ENCODE data around the gene REV3L. TPM values are rescaled to one million over a fixed set of nuclear protein-coding genes. Genes with fewer than 3 reads are reported as not detected.
"Not testable (repeated sequence)": the region's sequence is repeated elsewhere in the genome, so short reads cannot be mapped to it uniquely, and the experiment has no call there.

The REV3L gene
- total and polyA plus RNA-seq, 2 donors (not counting 3 experiments of a cell fraction or from before 2014, with no cell fraction given) = 6.0 to 22.7 TPM

DNA sequence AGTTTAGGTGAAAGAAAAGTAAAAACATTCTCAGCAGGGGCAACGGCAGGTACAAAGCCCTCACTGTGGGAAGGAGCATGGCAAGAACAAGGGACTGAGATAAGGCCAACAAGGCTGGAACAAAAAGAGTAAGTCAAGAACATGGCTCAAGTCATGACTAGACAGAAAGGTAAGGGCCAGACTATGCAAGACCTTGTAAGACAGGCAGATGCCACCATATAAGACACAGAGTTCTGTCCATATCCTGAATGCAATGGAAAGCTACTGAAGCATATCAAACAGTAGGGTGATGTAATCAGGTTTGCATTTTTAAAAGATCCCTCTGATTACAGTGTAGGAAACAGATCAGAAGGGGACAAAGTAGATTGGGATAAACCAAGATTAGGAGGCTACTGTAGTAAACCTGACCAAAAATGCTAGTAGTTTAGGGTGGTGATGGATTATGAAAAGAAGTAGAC is 5.5 kb downstream of the REV3L start:
- H3K4me2 ChIP-seq (ENCODE audit: insufficient read depth, low read length) = peak overlapping the region; percentile 54
- FAIRE-seq (no peak), DNase-seq (ENCODE audit: low read depth, low spot score) (no peak)
- no peak overlapping the region for H3K27ac ChIP-seq (ENCODE audit: insufficient read depth, low read depth, low read length)
- H3K9me3 ChIP-seq (replicated peaks; ENCODE audit: control insufficient read depth, insufficient read depth, low read length) = no peaks in the 10 kb centered on the region
- ChIA-PET CTCF (interaction anchor here (1.2 to 2.8 kb wide), 15 partner anchors 14 to 267 kb away, joined by 3 to 98 read pairs (median 8); partner anchors contain the start of gene TRAF3IP2), POLR2A (no interaction called here)
- BruUV-seq (replicated peaks) = no TSS peak
- H3K9ac ChIP-seq (replicated peaks; ENCODE audit: extremely low read depth, insufficient read depth, low read length) = no peak overlapping the region
- TF ChIP-seq POLR2A (IDR thresholded peaks at IDR 0.05; ENCODE audit: low read depth, low read length) (no peak), EZH2 (IDR thresholded peaks at IDR 0.05; ENCODE audit: borderline replicate concordance, low read depth, low read length, severe bottlenecking) (no peak)
- TF ChIP-seq, protein P1, sequence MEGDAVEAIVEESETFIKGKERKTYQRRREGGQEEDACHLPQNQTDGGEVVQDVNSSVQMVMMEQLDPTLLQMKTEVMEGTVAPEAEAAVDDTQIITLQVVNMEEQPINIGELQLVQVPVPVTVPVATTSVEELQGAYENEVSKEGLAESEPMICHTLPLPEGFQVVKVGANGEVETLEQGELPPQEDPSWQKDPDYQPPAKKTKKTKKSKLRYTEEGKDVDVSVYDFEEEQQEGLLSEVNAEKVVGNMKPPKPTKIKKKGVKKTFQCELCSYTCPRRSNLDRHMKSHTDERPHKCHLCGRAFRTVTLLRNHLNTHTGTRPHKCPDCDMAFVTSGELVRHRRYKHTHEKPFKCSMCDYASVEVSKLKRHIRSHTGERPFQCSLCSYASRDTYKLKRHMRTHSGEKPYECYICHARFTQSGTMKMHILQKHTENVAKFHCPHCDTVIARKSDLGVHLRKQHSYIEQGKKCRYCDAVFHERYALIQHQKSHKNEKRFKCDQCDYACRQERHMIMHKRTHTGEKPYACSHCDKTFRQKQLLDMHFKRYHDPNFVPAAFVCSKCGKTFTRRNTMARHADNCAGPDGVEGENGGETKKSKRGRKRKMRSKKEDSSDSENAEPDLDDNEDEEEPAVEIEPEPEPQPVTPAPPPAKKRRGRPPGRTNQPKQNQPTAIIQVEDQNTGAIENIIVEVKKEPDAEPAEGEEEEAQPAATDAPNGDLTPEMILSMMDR (IDR thresholded peaks at IDR 0.05; ENCODE audit: extremely low read depth in 1 of 2, insufficient read depth in 1 of 2, low read depth in 1 of 2, low read length in 2 of 2) = no peak
- H3K4me1 ChIP-seq (ENCODE audit: control insufficient read depth, extremely low read depth, insufficient read depth, low read length) = peaks cover 29% of the 10 kb centered on the region
- dilution Hi-C loops (cut with MboI; ENCODE audit: extremely low pct_ligation_motif_present, low sequenced_read_pairs) (no loop called here), intact Hi-C loops (cut with micrococcal nuclease) (no loop called here)
- no peak overlapping the region for H2AFZ ChIP-seq (ENCODE audit: low read depth, low read length)
- H3K27me3 ChIP-seq (ENCODE audit: control insufficient read depth in 2 of 2, insufficient read depth in 2 of 2, low read length in 2 of 2) = no peaks in the 10 kb centered on the region
- H3K79me2 ChIP-seq (ENCODE audit: control insufficient read depth, insufficient read depth, low read length) = peaks cover 69% of the 10 kb centered on the region
- no peaks in the 10 kb centered on the region for H3K36me3 ChIP-seq (ENCODE audit: control insufficient read depth in 2 of 2, extremely low read depth in 1 of 2, insufficient read depth in 2 of 2, low read length in 2 of 2)
- no peak overlapping the region for H3K4me3 ChIP-seq (replicated peaks in 1 of 3; ENCODE audit: insufficient read depth in 1 of 3, low read depth in 1 of 3, low read length in 3 of 3)
- no peaks in the 10 kb centered on the region for H4K20me1 ChIP-seq (replicated peaks; ENCODE audit: control insufficient read depth, extremely low read depth, insufficient read depth, low read length)
- H3K9me1 ChIP-seq (replicated peaks; ENCODE audit: control insufficient read depth, extremely low read depth, insufficient read depth, low read length) = no peaks in the 10 kb centered on the region

DNA sequence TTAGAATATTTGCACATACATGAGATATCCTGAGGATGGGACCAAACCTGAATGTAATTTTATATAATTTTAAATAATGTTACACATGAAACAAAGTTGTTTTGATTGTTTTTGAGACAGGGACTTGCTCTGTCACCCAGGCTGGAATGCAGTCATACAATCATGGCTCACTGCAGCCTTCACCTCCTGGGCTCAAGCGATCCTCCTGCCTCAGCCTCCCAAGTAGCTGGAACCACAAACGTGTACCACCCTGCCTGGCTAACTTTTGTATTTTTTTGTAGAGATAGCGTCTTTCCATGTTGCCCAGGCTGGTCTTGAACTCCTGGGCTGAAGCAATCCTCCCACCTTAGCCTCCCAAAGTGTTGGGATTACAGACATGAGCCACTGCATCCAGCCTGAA is 7.0 kb downstream of the REV3L start:
- not testable (repeated sequence) for H3K9ac ChIP-seq (replicated peaks; ENCODE audit: extremely low read depth, insufficient read depth, low read length)

More for the DNA sequence above, 7.0 kb downstream of the REV3L start:
- POLR2A ChIA-PET; H4K20me1 ChIP-seq (replicated peaks; ENCODE audit: control insufficient read depth, extremely low read depth, insufficient read depth, low read length); intact Hi-C loops (cut with micrococcal nuclease); dilution Hi-C loops (cut with MboI; ENCODE audit: extremely low pct_ligation_motif_present, low sequenced_read_pairs); H3K27me3 ChIP-seq (ENCODE audit: control insufficient read depth in 2 of 2, insufficient read depth in 2 of 2, low read length in 2 of 2); H2AFZ ChIP-seq (ENCODE audit: low read depth, low read length); BruUV-seq (replicated peaks); H3K27ac ChIP-seq (ENCODE audit: insufficient read depth, low read depth, low read length); FAIRE-seq; H3K36me3 ChIP-seq (ENCODE audit: control insufficient read depth in 2 of 2, extremely low read depth in 1 of 2, insufficient read depth in 2 of 2, low read length in 2 of 2); DNase-seq (ENCODE audit: low read depth, low spot score); H3K9me1 ChIP-seq (replicated peaks; ENCODE audit: control insufficient read depth, extremely low read depth, insufficient read depth, low read length); H3K4me3 ChIP-seq (replicated peaks in 1 of 3; ENCODE audit: insufficient read depth in 1 of 3, low read depth in 1 of 3, low read length in 3 of 3); H3K9me3 ChIP-seq (replicated peaks; ENCODE audit: control insufficient read depth, insufficient read depth, low read length); H3K4me2 ChIP-seq (ENCODE audit: insufficient read depth, low read length); CTCF ChIA-PET: not testable (repeated sequence)
- Histone ChIP-seq H3K79me2 (ENCODE audit: control insufficient read depth, insufficient read depth, low read length) (peaks cover 60% of the 10 kb centered on the region), H3K4me1 (ENCODE audit: control insufficient read depth, extremely low read depth, insufficient read depth, low read length) (peaks cover 23% of the 10 kb centered on the region)

Data from endothelial cell of umbilical vein (primary cell).